Endothelial cell (in vitro differentiated cells): Measurements from ENCODE around the gene KMT2E. TPM values are rescaled to one million over a fixed set of nuclear protein-coding genes. Genes with fewer than 3 reads are reported as not detected.

Experiments used
- DNase-seq: peaks from one replicate; pipeline ENCODE4 v3.0.0; 2021; ENCODE audit warnings: low spot score
- H3K27ac Mint-ChIP-seq: one replicate; pipeline ENCODE4 v1.8.0; 2021; ENCODE audit warnings: mixed read lengths, inconsistent platforms; ENCODE audit not compliant: unreplicated experiment
- H3K27me3 Mint-ChIP-seq: one replicate; pipeline ENCODE4 v1.8.0; 2021; ENCODE audit warnings: mild to moderate bottlenecking, moderate library complexity, mixed read lengths, inconsistent platforms; ENCODE audit not compliant: unreplicated experiment
- H3K36me3 Mint-ChIP-seq: one replicate; pipeline ENCODE4 v1.8.0; 2021; ENCODE audit warnings: mild to moderate bottlenecking, low read depth, mixed read lengths, inconsistent platforms; ENCODE audit not compliant: unreplicated experiment
- H3K4me1 Mint-ChIP-seq: one replicate; pipeline ENCODE4 v1.8.0; 2021; ENCODE audit warnings: mild to moderate bottlenecking, mixed read lengths, inconsistent platforms; ENCODE audit not compliant: unreplicated experiment
- H3K4me3 Mint-ChIP-seq: one replicate; pipeline ENCODE4 v1.8.0; 2021; ENCODE audit warnings: mild to moderate bottlenecking, mixed read lengths, inconsistent platforms; ENCODE audit not compliant: unreplicated experiment
- H3K9me3 Mint-ChIP-seq: one replicate; pipeline ENCODE4 v1.8.0; 2021; ENCODE audit warnings: mixed read lengths, inconsistent platforms; ENCODE audit not compliant: unreplicated experiment
- total RNA-seq: library from RNA; stranded (reverse); fragmentation: NEBNext Ultra II Directional; extraction: Animal tissue kit (Norgen Biotek cat#: 25700); gene quantifications from one replicate; pipeline ENCODE4 v1.2.1, GENCODE V29; 2021; ENCODE audit not compliant: unreplicated experiment
- TF ChIP-seq, protein P1 (sequence below): fragments of 200-600 bp; sonication (generic); IDR thresholded peaks from one replicate; pipeline ENCODE4 v1.5.0; 2021; ENCODE audit warnings: antibody characterized with exemption; ENCODE audit not compliant: unreplicated experiment

The KMT2E gene
- total RNA-seq, 1 donor from 2014 or later = 71.0 TPM

DNA sequence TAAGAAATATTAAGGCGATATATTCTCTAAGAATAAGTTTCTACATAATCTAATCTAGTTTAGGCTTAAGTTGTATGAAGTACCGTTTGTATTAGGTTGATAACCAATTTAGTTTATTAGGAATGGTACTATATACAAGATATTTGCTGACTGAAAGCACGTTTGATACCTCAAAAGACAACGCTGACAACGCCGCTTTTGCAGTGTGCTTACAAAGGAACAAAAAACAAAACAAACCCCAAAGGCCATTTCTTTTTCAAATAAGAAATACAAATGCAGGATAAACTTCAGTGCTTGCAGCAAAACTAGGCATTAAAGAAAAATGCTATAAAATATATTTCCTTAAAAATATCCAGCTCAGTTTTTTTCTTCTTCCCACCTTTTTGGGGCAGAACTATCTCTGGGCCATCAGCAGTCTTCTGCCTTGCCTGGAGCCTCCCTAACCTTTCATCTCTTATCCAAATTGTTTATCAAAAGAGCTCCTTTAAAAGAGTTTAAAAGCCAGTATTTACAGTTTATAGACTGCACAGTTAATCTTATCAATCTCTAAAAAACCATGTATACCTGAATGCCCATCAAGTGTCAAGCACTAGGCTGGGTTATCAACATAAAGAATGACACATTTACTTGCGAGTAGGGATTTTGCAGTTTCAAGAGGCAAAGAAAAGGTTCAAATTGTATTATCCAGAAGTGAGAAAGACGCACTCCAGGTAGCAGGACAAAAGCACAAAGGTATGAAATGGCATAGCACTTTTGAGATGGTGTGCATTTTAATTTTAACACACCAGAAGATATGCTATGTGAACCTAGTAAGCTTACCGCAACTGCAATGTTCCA, 4.1 kb upstream of the KMT2E start:
- Mint-ChIP-seq H3K36me3 (peaks cover 16% of the 10 kb centered on the region), H3K27ac (no peak overlapping the region)

DNA sequence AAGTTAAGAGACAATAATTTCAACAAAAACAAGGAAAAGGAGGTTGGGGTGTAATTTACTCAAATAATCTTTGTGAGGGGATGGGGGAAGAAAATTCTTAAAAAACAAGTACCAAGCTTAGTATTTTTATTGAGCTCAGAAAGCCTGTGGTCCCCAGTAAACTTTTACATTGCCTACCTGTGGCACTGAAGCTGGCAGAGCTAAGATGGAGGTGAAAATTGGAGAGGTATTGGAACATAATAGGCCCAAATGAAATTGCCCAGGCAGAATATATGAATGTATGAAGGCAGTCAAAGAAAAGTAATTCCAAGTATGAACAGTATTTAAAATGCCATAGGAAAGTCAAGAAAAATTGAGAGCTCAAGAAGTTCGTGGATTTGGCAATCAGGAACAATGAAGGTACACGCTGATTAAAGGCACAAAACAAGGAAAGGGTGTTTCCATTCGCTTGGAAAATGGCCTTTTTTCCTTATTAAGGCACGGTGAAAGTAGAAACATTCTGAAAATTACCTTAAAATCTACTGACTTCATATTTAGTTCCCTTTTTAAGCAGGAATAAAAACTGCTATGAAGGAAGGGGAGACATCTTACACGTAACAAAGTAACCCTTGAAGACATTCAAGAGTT, 3.4 kb upstream of the KMT2E start:
- peak overlapping the region; percentile 92 for H3K27ac Mint-ChIP-seq

More for the DNA sequence above, 4.1 kb upstream of the KMT2E start:
- H3K4me3 Mint-ChIP-seq = peak overlapping the region; percentile 100
- peaks cover 28% of the 10 kb centered on the region for H3K27me3 Mint-ChIP-seq
- no peak for DNase-seq
- TF ChIP-seq, protein P1, sequence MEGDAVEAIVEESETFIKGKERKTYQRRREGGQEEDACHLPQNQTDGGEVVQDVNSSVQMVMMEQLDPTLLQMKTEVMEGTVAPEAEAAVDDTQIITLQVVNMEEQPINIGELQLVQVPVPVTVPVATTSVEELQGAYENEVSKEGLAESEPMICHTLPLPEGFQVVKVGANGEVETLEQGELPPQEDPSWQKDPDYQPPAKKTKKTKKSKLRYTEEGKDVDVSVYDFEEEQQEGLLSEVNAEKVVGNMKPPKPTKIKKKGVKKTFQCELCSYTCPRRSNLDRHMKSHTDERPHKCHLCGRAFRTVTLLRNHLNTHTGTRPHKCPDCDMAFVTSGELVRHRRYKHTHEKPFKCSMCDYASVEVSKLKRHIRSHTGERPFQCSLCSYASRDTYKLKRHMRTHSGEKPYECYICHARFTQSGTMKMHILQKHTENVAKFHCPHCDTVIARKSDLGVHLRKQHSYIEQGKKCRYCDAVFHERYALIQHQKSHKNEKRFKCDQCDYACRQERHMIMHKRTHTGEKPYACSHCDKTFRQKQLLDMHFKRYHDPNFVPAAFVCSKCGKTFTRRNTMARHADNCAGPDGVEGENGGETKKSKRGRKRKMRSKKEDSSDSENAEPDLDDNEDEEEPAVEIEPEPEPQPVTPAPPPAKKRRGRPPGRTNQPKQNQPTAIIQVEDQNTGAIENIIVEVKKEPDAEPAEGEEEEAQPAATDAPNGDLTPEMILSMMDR = no peak
- H3K4me1 Mint-ChIP-seq = peaks cover 37% of the 10 kb centered on the region
- peaks cover 4% of the 10 kb centered on the region for H3K9me3 Mint-ChIP-seq

DNA sequence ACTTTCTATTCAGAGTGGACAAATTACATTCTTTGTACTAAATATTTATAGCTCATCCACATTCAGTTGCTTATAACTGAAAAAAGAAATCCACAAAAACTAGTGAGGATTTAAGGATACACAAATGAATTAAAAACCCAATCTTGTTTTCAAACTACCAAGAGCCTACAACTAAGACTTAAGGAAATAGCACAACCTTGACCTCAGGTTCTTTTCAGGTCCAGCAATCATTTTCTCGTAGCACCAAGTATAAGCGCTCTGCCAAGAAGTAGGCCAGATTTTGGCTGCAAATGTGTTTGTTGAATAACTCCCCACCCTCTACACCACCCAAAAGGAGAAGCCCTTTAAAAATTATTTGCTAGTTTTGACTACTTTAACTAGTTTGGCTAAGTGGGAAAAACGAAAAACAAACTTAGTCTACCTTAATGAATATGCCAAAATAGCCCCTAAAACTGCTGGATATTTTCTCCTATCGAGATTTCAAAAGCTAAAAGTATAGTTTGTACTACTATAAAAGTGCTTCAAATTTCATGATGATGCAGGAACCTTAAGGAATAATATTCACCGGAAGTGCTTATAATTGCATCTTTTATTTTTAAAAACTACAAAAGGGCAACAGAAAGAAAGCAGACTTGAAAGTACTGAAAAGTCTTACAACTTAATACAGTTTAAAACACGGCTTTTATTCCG, 2.7 kb upstream of the KMT2E start:
- Mint-ChIP-seq H3K4me3 (peak overlapping the region; percentile 100), H3K4me1 (peaks cover 39% of the 10 kb centered on the region)
- no peak for DNase-seq

More for the DNA sequence above, 3.4 kb upstream of the KMT2E start:
- peak overlapping the region; percentile 100 for H3K4me3 Mint-ChIP-seq
- peaks cover 22% of the 10 kb centered on the region for H3K36me3 Mint-ChIP-seq
- H3K4me1 Mint-ChIP-seq = peaks cover 41% of the 10 kb centered on the region
- peaks cover 33% of the 10 kb centered on the region for H3K27me3 Mint-ChIP-seq
- peaks cover 4% of the 10 kb centered on the region for H3K9me3 Mint-ChIP-seq
- TF ChIP-seq, protein P1 = no peak
- DNase-seq = no peak

DNA sequence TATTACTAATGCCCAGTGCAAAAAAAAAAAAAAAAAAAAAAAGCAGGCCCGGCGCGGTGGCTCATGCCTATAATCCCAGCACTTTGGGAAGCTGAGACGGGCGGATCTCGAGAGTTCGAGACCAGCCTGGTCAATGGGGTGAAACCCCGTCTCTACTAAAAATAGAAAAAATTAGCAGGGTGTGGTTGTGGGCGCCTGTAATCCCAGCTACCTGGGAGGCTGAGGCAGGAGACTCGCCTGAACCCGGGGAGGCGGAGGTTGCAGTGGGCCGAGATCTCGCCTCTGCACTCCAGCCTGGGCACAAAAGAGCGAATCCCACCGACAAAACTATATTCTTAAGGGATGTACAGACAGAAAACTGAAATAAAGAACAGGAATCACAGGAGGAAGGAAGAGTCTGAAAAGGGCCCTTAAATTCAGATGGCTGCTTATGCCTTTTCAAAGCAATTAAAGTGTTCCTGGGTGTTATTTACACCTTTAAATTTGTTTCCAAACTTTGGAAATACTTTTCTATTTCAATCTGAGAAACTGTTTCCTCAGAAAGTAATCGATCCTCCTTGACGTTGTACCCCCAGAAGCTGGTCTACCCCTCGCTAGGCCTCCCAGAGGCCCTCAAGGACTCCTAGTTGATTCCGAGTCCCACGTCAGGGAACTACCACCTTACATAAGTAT, 2.0 kb upstream of the KMT2E start:
- peaks cover 40% of the 10 kb centered on the region for H3K4me1 Mint-ChIP-seq
- peak overlapping the region; percentile 100 for H3K27ac Mint-ChIP-seq
- peaks cover 33% of the 10 kb centered on the region for H3K27me3 Mint-ChIP-seq
- H3K4me3 Mint-ChIP-seq = peak overlapping the region; percentile 100
- H3K36me3 Mint-ChIP-seq = peaks cover 25% of the 10 kb centered on the region
- TF ChIP-seq, protein P1 = no peak
- DNase-seq = peak; percentile 21
- peaks cover 4% of the 10 kb centered on the region for H3K9me3 Mint-ChIP-seq

More for the DNA sequence above, 2.7 kb upstream of the KMT2E start:
- Mint-ChIP-seq H3K27ac (peak overlapping the region; percentile 92), H3K36me3 (peaks cover 23% of the 10 kb centered on the region), H3K27me3 (peaks cover 33% of the 10 kb centered on the region), H3K9me3 (peaks cover 4% of the 10 kb centered on the region)
- TF ChIP-seq, protein P1 = no peak
